Measurements from ENCODE around the gene GINS1.

GRCh38 chr20:25495189-25495824 is 87.8 kb downstream of the GINS1 start:
- no peak for TF ChIP-seq MAX (IDR thresholded peaks at IDR 0.05)
- no peak for TF ChIP-seq ZBTB33 (IDR thresholded peaks at IDR 0.05)
- TF ChIP-seq CTCF (IDR thresholded peaks at IDR 0.05; ENCODE audit: low read depth, low read length, missing input control), result no peak
